Psoas muscle (tissue), 8 donors: ENCODE results near the gene UBAC2. TPM values are rescaled to one million over a fixed set of nuclear protein-coding genes. Genes with fewer than 3 reads are reported as not detected.

Source experiments
- ATAC-seq, 4 donors: fragments of 200-7000 bp; cut with Tn5 transposase; one replicate each; pipeline ENCODE4 v1.9.1; 2020; ENCODE audit warnings: moderate library complexity in 3 of 4, mild to moderate bottlenecking in 2 of 4
- DNase-seq, 2 donors: peaks; one replicate each; pipeline ENCODE4 v3.0.0-alpha.2; 2020
- H3K27ac ChIP-seq: fragments of 200-600 bp; one replicate; pipeline ENCODE4 v1.8.0; 2022
- H3K27me3 ChIP-seq, 3 donors: fragments of 200-600 bp in 1 of 3; one replicate each; pipeline versions ENCODE4 v1.6.1 to v1.8.0; 2013 to 2022; ENCODE audit warnings: low read length in 2 of 3, mild to moderate bottlenecking in 2 of 3, moderate library complexity in 1 of 3; ENCODE audit not compliant: insufficient read depth in 3 of 3
- H3K36me3 ChIP-seq, 2 donors: fragments of 200-600 bp in 1 of 2; one replicate each; pipeline versions ENCODE4 v1.6.1 to v1.8.0; 2013 to 2022; ENCODE audit warnings: low read depth in 1 of 2, mild to moderate bottlenecking in 1 of 2, moderate library complexity in 1 of 2; ENCODE audit not compliant: insufficient read depth in 1 of 2
- H3K4me1 ChIP-seq: fragments of 200-600 bp; one replicate; pipeline ENCODE4 v1.8.0; 2022
- H3K4me3 ChIP-seq: fragments of 200-600 bp; one replicate; pipeline ENCODE4 v1.8.0; 2022; ENCODE audit warnings: mild to moderate bottlenecking
- H3K9me3 ChIP-seq: fragments of 200-600 bp; one replicate; pipeline ENCODE4 v1.8.0; 2022
- CTCF ChIP-seq: fragments of 200-600 bp; IDR thresholded peaks from one replicate; pipeline ENCODE4 v1.8.0; 2022; ENCODE audit warnings: antibody characterized with exemption
- WGBS, 3 donors: extraction: QIAGEN DNeasy Blood & Tissue Kit; methylation state at CpG; one replicate each; pipeline versions ENCODE4 v1.1.6 to v1.1.7; 2013; 5-methylcytosine and 5-hydroxymethylcytosine counted together
- intact Hi-C, 2 donors: fragments of 100-400 bp; cut with DNase I; formaldehyde crosslinking; loops; one replicate each; pipeline versions ENCODE4 v1.11.0 to v1.14.2; 2022
- polyA plus RNA-seq, 3 donors: library from polyadenylated mRNA; stranded (reverse); fragments of 200-250 nt; gene quantifications; one replicate each; pipeline ENCODE4 v1.2.3, GENCODE V29; 2013
- total RNA-seq, 4 donors: library from RNA; stranded (reverse); fragmentation: NEBNext Ultra II Directional in 2 of 4; extraction: Animal tissue kit (Norgen Biotek cat#: 25700) in 2 of 4; gene quantifications; one replicate each; pipeline versions ENCODE4 v1.2.1 to v1.2.4, GENCODE V29; 2021 to 2023
- donor health status: healthy with polysubstance abuse.
- donor health status: DM: no; HTN: no; CAD: no; lungs with moderate emphysema.
- donor health status: Bipolar disorder and iron deficiency.
- donor health status: healthy.
- donor health status: DM: yes; HTN: yes; CAD: no.
- donor health status: DM: no; HTN: no; CAD: no.
- donor health status: DM: no; HTN: no; CAD: no.
- donor health status: DM: yes; HTN: yes; CAD: no.

The UBAC2 gene
- total and polyA plus RNA-seq, 7 donors, result 54.1 to 97.1 (median 71.7) TPM

- ATAC-seq (no peak), DNase-seq (no peak)
- H3K27me3 ChIP-seq, result no peaks in the 10 kb centered on the region
- 78 to 86% (median 78%) methylated on average over 7 of the region's 7 CpGs for WGBS, 3 donors
- no peak for TF ChIP-seq CTCF
- intact Hi-C loops, result no loop called here
- no peaks in the 10 kb centered on the region for H3K9me3 ChIP-seq
- no peaks in the 10 kb centered on the region for H3K36me3 ChIP-seq
- no peak overlapping the region for H3K4me3 ChIP-seq
- H3K27ac ChIP-seq, result no peak overlapping the region
- no peaks in the 10 kb centered on the region for H3K4me1 ChIP-seq
Measured at GRCh38 chr13:99294958-99295357, 94.3 kb downstream of the UBAC2 start.

- WGBS, 3 donors, result 91 to 94% (median 92%) methylated on average over 12 of the region's 12 CpGs
Measured at GRCh38 chr13:99295488-99296252, 95.0 kb downstream of the UBAC2 start.

GRCh38 chr13:99296398-99296797 is 95.7 kb downstream of the UBAC2 start:
- H3K4me3 ChIP-seq, result no peak overlapping the region
- no peaks in the 10 kb centered on the region for H3K27me3 ChIP-seq
- ATAC-seq, result no peak
- H3K27ac ChIP-seq, result no peak overlapping the region
- no peaks in the 10 kb centered on the region for H3K36me3 ChIP-seq
- no peak for DNase-seq
- WGBS, 3 donors, result 83 to 85% (median 83%) methylated on average over 4 of the region's 4 CpGs
- no peaks in the 10 kb centered on the region for H3K9me3 ChIP-seq
- intact Hi-C loops, result no loop called here
- no peak for TF ChIP-seq CTCF
- H3K4me1 ChIP-seq, result no peaks in the 10 kb centered on the region

More at GRCh38 chr13:99295488-99296252, 95.0 kb downstream of the UBAC2 start:
- ATAC-seq (no peak), DNase-seq (no peak)
- Histone ChIP-seq H3K9me3 (no peaks in the 10 kb centered on the region), H3K27me3 (no peaks in the 10 kb centered on the region), H3K36me3 (no peaks in the 10 kb centered on the region), H3K4me1 (no peaks in the 10 kb centered on the region), H3K4me3 (no peak overlapping the region), H3K27ac (no peak overlapping the region)
- intact Hi-C loops, result no loop called here
- TF ChIP-seq CTCF, result no peak

- Histone ChIP-seq H3K36me3 (no peaks in the 10 kb centered on the region), H3K4me1 (no peaks in the 10 kb centered on the region), H3K4me3 (no peak overlapping the region), H3K27ac (no peak overlapping the region), H3K27me3 (no peaks in the 10 kb centered on the region), H3K9me3 (no peaks in the 10 kb centered on the region)
- ATAC-seq, result no peak
- TF ChIP-seq CTCF, result no peak
- intact Hi-C loops, result no loop called here
- no peak for DNase-seq
Measured at GRCh38 chr13:99297331-99297730, 96.7 kb downstream of the UBAC2 start.

- DNase-seq (no peak), ATAC-seq (no peak)
- no peaks in the 10 kb centered on the region for H3K9me3 ChIP-seq
- no peak overlapping the region for H3K27ac ChIP-seq
- intact Hi-C loops, result no loop called here
- H3K27me3 ChIP-seq, result no peaks in the 10 kb centered on the region
- no peak for TF ChIP-seq CTCF
- no peak overlapping the region for H3K4me3 ChIP-seq
- H3K36me3 ChIP-seq, result no peaks in the 10 kb centered on the region
- H3K4me1 ChIP-seq, result no peaks in the 10 kb centered on the region
- 95 to 99% (median 97%) methylated on average over 2 of the region's 2 CpGs for WGBS, 3 donors
Measured at GRCh38 chr13:99298056-99298455, 97.4 kb downstream of the UBAC2 start.
